NCI-H1694 (cell line): ENCODE data around the gene VTI1A.

ENCODE experiments used
- DNase-seq: peaks from one replicate; lab custom pipeline; 2025; lab: John Stamatoyannopoulos, UW

Gene VTI1A

GRCh38 chr10:112546474-112546873 is 99.5 kb downstream of the VTI1A start:
- no peak for DNase-seq

GRCh38 chr10:112548535-112549276 is 101.7 kb downstream of the VTI1A start:
- no peak for DNase-seq

- no peak for DNase-seq
Measured at GRCh38 chr10:112552593-112553110, 105.6 kb downstream of the VTI1A start.

- no peak for DNase-seq
Measured at GRCh38 chr10:112553315-112553714, 106.3 kb downstream of the VTI1A start.

- DNase-seq = no peak
Measured at GRCh38 chr10:112554263-112554662, 107.2 kb downstream of the VTI1A start.

- DNase-seq = no peak
Measured at GRCh38 chr10:112557197-112557596, 110.2 kb downstream of the VTI1A start.

- no peak for DNase-seq
Measured at GRCh38 chr10:112558476-112559142, 111.6 kb downstream of the VTI1A start.

GRCh38 chr10:112559349-112559748 is 112.3 kb downstream of the VTI1A start:
- no peak for DNase-seq

- no peak for DNase-seq
Measured at GRCh38 chr10:112562122-112562521, 115.1 kb downstream of the VTI1A start.

- no peak for DNase-seq
Measured at GRCh38 chr10:112562809-112563663, 116.0 kb downstream of the VTI1A start.

- no peak for DNase-seq
Measured at GRCh38 chr10:112564337-112564736, 117.3 kb downstream of the VTI1A start.

GRCh38 chr10:112565434-112566053 is 118.5 kb downstream of the VTI1A start:
- peak; percentile 16 for DNase-seq

- DNase-seq = no peak
Measured at GRCh38 chr10:112570585-112570984, 123.6 kb downstream of the VTI1A start.

GRCh38 chr10:112579578-112579977 is 132.6 kb downstream of the VTI1A start:
- no peak for DNase-seq

- no peak for DNase-seq
Measured at GRCh38 chr10:112580267-112580666, 133.3 kb downstream of the VTI1A start.

- no peak for DNase-seq
Measured at GRCh38 chr10:112581921-112582320, 134.9 kb downstream of the VTI1A start.

GRCh38 chr10:112583236-112583939 is 136.4 kb downstream of the VTI1A start:
- no peak for DNase-seq

- DNase-seq = no peak
Measured at GRCh38 chr10:112584276-112584675, 137.3 kb downstream of the VTI1A start.

- no peak for DNase-seq
Measured at GRCh38 chr10:112585126-112585525, 138.1 kb downstream of the VTI1A start.

GRCh38 chr10:112585960-112586359 is 138.9 kb downstream of the VTI1A start:
- no peak for DNase-seq

- DNase-seq = no peak
Measured at GRCh38 chr10:112587729-112588128, 140.7 kb downstream of the VTI1A start.
